GM20431 (cell line): ENCODE data around the gene FANCC.
"Not testable (repeated sequence)": the region's sequence is repeated elsewhere in the genome, so short reads cannot be mapped to it uniquely, and the experiment has no call there.

Source experiments
- in situ Hi-C: fragments of 300-500 bp; cut with MseI, MboI; formaldehyde crosslinking; loops from one replicate; pipeline ENCODE4 v1.15.0; 2020; ENCODE audit warnings: low sequenced_read_pairs; ENCODE audit not compliant: unreplicated experiment

Gene FANCC

GRCh38 chr9:95246547-95246946, 71.0 kb downstream of the FANCC start:
- in situ Hi-C loops = no loop called here

GRCh38 chr9:95242613-95243012, 74.9 kb downstream of the FANCC start:
- in situ Hi-C loops = no loop called here

- in situ Hi-C loops = no loop called here
Measured at GRCh38 chr9:95239071-95239470, 78.4 kb downstream of the FANCC start.

GRCh38 chr9:95237336-95237735, 80.2 kb downstream of the FANCC start:
- in situ Hi-C loops = no loop called here

- in situ Hi-C loops = no loop called here
Measured at GRCh38 chr9:95230046-95230445, 87.5 kb downstream of the FANCC start.

- in situ Hi-C loops = no loop called here
Measured at GRCh38 chr9:95229230-95229915, 88.1 kb downstream of the FANCC start.

GRCh38 chr9:95226921-95227320, 90.6 kb downstream of the FANCC start:
- in situ Hi-C loops = no loop called here

- in situ Hi-C loops = no loop called here
Measured at GRCh38 chr9:95225726-95226106, 91.8 kb downstream of the FANCC start.

GRCh38 chr9:95225076-95225725, 92.3 kb downstream of the FANCC start:
- in situ Hi-C loops = no loop called here

- in situ Hi-C loops = no loop called here
Measured at GRCh38 chr9:95224376-95225019, 93.0 kb downstream of the FANCC start.

GRCh38 chr9:95220352-95220751, 97.2 kb downstream of the FANCC start:
- in situ Hi-C loops = not testable (repeated sequence)

GRCh38 chr9:95218773-95219172, 98.7 kb downstream of the FANCC start:
- in situ Hi-C loops = no loop called here

GRCh38 chr9:95217936-95218335, 99.6 kb downstream of the FANCC start:
- in situ Hi-C loops = no loop called here

- in situ Hi-C loops = no loop called here
Measured at GRCh38 chr9:95215336-95215898, 102.1 kb downstream of the FANCC start.

GRCh38 chr9:95213117-95213516, 104.4 kb downstream of the FANCC start:
- in situ Hi-C loops = no loop called here

- in situ Hi-C loops = no loop called here
Measured at GRCh38 chr9:95211028-95211427, 106.5 kb downstream of the FANCC start.

GRCh38 chr9:95207403-95207802, 110.1 kb downstream of the FANCC start:
- in situ Hi-C loops = no loop called here

- in situ Hi-C loops = no loop called here
Measured at GRCh38 chr9:95206143-95206542, 111.4 kb downstream of the FANCC start.

GRCh38 chr9:95204710-95205109, 112.8 kb downstream of the FANCC start:
- in situ Hi-C loops = no loop called here

- in situ Hi-C loops = no loop called here
Measured at GRCh38 chr9:95204310-95204709, 113.2 kb downstream of the FANCC start.

- in situ Hi-C loops = not testable (repeated sequence)
Measured at GRCh38 chr9:95203019-95203418, 114.5 kb downstream of the FANCC start.
